D721Med (cell line): ENCODE measurements around the gene LBP.

Experiments used
- DNase-seq: peaks from one replicate; pipeline ENCODE4 v3.0.0; 2011; ENCODE audit warnings: low spot score; ENCODE audit not compliant: insufficient read length
- FAIRE-seq: peaks from 2 replicates; lab custom pipeline; 2011; peaks lifted over from hg19 to GRCh38; lab: Jason Lieb, UNC
- TF ChIP-seq, protein P1 (sequence below): IDR thresholded peaks from 2 replicates; pipeline ENCODE4 v1.5.1; 2012; ENCODE audit warnings: mild to moderate bottlenecking, control low read depth; ENCODE audit not compliant: insufficient read depth; ENCODE audit errors: missing control alignments

LBP gene

DNA sequence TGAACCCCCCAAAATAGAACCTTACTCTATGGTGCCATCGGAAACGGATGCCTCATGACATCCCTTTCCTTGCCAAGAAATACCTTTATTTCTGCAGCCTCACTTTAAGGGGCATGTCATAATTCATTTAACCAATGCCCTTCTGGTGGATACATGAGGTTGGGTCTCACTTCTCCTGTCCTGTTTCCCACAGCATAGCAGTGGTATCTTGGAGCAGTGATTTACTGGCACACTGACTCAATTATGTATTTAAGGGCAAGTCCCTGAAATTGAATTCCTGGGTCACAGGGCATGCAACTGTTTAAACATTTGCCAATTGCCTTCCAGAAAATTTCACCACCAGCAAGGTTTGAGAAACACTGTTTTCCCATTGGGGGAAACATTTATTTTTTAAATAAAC lies 639 bp upstream of the LBP start:
- TF ChIP-seq, protein P1, sequence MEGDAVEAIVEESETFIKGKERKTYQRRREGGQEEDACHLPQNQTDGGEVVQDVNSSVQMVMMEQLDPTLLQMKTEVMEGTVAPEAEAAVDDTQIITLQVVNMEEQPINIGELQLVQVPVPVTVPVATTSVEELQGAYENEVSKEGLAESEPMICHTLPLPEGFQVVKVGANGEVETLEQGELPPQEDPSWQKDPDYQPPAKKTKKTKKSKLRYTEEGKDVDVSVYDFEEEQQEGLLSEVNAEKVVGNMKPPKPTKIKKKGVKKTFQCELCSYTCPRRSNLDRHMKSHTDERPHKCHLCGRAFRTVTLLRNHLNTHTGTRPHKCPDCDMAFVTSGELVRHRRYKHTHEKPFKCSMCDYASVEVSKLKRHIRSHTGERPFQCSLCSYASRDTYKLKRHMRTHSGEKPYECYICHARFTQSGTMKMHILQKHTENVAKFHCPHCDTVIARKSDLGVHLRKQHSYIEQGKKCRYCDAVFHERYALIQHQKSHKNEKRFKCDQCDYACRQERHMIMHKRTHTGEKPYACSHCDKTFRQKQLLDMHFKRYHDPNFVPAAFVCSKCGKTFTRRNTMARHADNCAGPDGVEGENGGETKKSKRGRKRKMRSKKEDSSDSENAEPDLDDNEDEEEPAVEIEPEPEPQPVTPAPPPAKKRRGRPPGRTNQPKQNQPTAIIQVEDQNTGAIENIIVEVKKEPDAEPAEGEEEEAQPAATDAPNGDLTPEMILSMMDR = no peak
- FAIRE-seq (no peak), DNase-seq (no peak)

DNA sequence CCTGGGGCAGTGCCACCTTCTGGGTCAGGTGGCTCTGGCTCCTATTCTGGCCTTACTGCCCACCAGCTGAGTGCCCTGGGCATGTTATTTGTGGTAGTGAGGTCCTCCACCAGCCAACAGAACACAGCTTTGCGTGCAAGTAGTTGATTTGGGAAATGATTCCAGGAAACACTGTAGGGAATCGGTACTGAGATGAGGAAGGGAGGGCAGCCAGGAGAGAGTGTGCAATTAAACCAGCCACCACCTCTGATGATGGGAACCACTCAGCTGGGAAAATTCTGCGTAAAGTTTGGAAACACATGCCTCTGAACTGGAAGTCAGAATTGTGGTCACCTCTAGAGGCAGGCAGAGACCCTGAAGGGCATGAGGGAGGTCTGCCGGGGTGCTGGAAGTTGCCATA lies 459 bp downstream of the LBP start:
- TF ChIP-seq, protein P1 = no peak
- no peak for DNase-seq
- FAIRE-seq = no peak

DNA sequence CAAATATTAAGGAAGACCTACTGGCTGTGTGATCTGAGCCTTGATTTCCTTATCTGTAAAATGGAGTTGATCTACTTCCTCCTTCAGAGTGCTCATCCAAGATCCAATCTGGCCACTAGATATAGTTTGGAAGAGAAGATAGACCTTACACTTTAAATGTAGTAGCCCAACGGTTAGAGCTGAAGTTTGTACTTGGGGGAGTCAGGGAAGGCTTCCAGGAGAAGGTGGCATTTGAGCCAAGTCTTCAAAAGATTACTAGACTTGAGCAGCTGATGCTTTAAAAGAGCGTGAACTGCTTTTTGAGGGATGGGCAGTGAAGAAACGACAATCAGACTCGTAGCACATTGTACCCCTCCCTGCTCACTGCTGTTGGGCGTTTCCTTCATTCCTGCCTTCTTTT lies 3.6 kb downstream of the LBP start:
- TF ChIP-seq, protein P1 = no peak
- FAIRE-seq = no peak
- DNase-seq = no peak

DNA sequence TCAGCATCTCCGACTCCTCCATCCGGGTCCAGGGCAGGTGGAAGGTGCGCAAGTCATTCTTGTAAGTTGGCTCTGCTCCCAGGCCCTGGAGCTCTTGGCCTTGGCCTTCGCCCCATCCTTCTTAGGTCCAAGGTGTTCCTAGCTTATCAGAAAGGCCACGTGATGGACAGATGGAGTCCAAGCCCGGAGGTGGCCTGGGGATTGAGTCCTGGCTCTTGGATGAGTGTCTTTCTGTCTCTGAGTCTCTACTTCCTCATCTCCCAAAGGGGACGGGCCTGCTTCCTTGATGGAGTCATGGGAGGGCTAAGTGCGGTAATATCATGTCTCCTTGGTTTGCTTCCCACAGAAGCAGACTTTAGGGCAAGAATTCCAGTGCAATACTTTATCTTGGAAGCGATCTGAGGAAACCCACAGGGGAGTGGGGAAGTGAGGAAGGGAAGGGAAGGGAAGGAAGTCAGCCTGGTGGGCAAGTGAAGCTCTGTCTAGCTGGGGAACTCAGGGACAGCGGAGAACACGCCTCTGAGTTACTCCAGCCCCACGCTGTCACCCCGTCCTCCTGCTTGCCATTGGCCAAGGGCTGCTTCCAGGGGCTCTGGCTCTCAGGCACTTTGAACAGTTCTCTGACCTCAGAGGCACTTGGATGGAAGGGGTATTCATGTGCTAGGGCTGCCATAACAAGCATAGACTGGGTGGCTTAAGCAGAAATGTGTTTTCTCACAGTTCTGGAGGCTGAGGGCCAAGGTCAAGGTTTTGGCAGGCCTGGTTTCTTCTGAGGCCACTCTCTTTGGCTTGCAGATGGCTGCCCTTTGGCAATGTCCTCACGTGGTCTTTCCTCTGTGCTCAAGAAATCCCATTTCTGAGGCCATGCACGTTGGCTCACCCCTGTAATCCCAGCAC lies 4.8 kb downstream of the LBP start:
- no peak for DNase-seq
- TF ChIP-seq, protein P1 = no peak
- FAIRE-seq = no peak

DNA sequence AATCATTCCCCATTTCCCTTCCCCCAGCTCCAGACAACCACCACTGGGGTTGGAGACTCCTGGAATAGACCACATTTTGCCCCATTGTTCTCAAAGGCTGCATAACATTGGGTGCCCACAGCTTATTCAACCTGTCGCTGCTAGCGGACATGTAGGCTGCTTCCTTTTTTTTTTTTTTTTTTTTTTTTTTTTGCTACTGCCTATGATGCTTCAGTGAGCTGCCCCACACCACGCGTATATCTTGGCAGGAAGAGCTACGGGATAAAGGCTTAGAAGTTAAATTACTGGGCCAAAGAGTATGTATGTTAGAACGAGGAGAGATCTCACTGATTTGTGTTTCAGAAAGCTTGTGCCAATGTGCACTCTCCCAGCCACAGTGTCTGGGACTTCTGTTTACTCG lies 7.0 kb downstream of the LBP start:
- FAIRE-seq (no peak), DNase-seq (no peak)
- TF ChIP-seq, protein P1 = no peak

DNA sequence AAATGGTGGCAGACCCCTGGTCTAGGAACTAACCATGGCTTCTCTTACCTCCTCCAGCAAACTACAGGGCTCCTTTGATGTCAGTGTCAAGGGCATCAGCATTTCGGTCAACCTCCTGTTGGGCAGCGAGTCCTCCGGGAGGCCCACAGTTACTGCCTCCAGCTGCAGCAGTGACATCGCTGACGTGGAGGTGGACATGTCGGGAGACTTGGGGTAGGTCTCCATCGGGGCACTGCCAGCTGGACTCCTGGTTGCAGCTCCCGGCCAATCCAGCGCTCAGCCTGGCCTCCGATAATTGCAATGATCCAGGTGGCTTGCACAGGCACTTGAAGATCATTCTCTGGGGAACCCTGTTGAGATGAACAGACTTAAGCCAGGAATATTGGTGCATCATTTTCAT lies 7.9 kb downstream of the LBP start:
- DNase-seq (no peak), FAIRE-seq (no peak)
- TF ChIP-seq, protein P1 = no peak
